ENCODE measurements around the gene ATP8B4.

ATP8B4 gene

GRCh38 chr15:49927189-49927861, 191.7 kb downstream of the ATP8B4 start:
- no peak for DNase-seq (ENCODE audit: extremely low spot score)
- TF ChIP-seq CTCF (IDR thresholded peaks at IDR 0.05; ENCODE audit: control extremely low read depth, extremely low read depth, low read depth, missing control alignments) = no peak
- CTCF ChIA-PET = interaction anchor here (1.0 to 1.7 kb wide), 2 partner anchors 11 to 12 kb away, joined by 3 read pairs; no protein-coding TSS in a partner anchor
- POLR2A ChIA-PET = no interaction called here

GRCh38 chr15:49926740-49927139, 192.3 kb downstream of the ATP8B4 start:
- no peak for DNase-seq (ENCODE audit: extremely low spot score)
- ChIA-PET CTCF (interaction anchor here (1.0 to 1.7 kb wide), 2 partner anchors 10 to 12 kb away, joined by 3 read pairs; no protein-coding TSS in a partner anchor), POLR2A (no interaction called here)
- no peak for TF ChIP-seq CTCF (IDR thresholded peaks at IDR 0.05; ENCODE audit: control extremely low read depth, extremely low read depth, low read depth, missing control alignments)

GRCh38 chr15:49923671-49924070, 195.4 kb downstream of the ATP8B4 start:
- ChIA-PET CTCF (interaction anchor here (0.7 to 0.9 kb wide), 2 partner anchors 26 to 28 kb away, joined by 3 read pairs; no protein-coding TSS in a partner anchor), POLR2A (no interaction called here)
- no peak for TF ChIP-seq CTCF (IDR thresholded peaks at IDR 0.05; ENCODE audit: control extremely low read depth, extremely low read depth, low read depth, missing control alignments)
- no peak for DNase-seq (ENCODE audit: extremely low spot score)

DNA sequence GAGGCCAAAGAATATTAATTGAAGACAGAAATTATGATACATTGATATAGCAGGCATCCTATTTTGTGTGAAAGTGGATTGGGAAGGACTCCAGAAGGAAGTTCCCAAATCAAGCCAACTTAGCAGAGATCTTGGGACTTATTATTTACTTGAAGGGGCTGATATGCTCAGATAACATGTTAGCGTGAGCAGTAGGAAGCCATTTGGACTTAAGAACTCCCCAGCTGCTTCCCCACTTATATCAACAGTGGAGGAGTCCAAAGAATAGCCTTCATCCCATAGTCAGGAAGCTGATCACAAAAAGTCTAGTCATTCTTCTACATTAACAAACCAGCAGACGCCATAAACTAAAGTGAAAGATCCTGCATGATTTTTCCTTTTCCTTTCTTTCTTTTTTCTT, 200.0 kb downstream of the ATP8B4 start:
- TF ChIP-seq CTCF (IDR thresholded peaks at IDR 0.05; ENCODE audit: control extremely low read depth, extremely low read depth, low read depth, missing control alignments) = no peak
- DNase-seq (ENCODE audit: extremely low spot score) = no peak
- ChIA-PET POLR2A (no interaction called here), CTCF (interaction anchor here (1.1 to 1.2 kb wide), 2 partner anchors 11 to 16 kb away, joined by 3 read pairs; no protein-coding TSS in a partner anchor)

DNA sequence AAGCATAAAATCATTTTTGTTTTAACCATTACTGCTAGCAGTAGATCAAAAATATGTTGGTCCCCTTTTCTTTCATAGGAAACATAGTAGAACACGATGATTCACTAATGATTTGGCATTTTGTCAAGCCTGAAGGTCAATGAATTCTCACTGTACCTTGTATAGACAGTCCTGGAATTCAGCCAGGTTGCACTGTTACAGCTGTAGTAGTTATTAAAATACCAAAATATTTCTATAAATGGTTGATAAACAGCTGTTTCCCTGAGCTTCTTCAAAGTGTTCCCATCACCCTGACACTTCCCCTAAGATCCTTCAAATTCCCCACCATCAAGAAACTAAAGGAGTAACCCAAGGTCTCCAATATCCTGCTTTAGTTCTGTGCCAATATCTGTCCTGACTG, 200.9 kb downstream of the ATP8B4 start:
- ChIA-PET CTCF (no interaction called here), POLR2A (no interaction called here)
- no peak for TF ChIP-seq CTCF (IDR thresholded peaks at IDR 0.05; ENCODE audit: control extremely low read depth, extremely low read depth, low read depth, missing control alignments)
- DNase-seq (ENCODE audit: extremely low spot score) = no peak

DNA sequence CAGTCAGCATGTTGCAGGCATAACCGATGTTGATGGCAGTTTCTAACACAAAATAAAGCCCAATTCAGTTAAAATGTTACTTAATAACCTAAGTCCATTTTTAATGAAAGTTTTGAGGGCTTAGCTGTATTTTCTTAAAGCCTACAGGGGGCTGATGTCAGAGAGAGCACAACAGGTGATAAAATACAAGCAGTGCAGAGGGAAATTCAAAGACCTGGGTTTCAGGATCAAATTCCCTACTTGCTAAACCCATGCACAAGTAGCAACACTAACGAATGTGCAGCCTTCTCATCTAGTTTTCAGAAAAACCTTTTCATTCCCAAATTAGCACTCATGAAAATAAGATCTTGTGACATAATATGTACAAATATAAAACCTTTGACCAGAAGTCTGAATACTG, 202.0 kb downstream of the ATP8B4 start:
- ChIA-PET POLR2A (no interaction called here), CTCF (interaction anchor here (0.7 to 1.1 kb wide), 2 partner anchors 9 to 26 kb away, joined by 3 read pairs; no protein-coding TSS in a partner anchor)
- DNase-seq (ENCODE audit: extremely low spot score) = no peak
- no peak for TF ChIP-seq CTCF (IDR thresholded peaks at IDR 0.05; ENCODE audit: control extremely low read depth, extremely low read depth, low read depth, missing control alignments)

Measured in GM10248 (cell line).